ENCODE data around the gene CLCN1.

The CLCN1 gene

DNA sequence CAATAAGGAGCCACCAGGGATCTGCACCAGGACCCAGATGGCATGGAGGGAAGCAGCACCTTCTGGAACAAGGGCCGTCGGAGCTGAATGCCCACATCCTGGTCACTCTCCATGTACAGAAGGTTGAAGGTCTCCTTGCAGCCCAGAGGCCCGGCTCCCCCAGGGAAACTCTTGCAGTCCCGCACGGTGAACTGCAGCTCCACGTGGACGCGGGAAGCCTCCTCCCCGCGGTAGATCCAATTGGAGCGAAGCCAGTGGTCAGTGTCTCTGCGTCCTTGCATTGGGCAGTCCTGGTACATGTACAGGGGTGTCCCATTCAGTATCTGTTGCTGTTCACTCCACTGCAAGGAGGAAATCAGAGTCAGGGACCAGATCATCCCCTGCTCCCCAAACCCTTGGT, 85.4 kb downstream of the CLCN1 start:
- no peak for DNase-seq
